HG02798 (cell line): Measurements from ENCODE around the gene ASGR1.
"Not testable (repeated sequence)": the region's sequence is repeated elsewhere in the genome, so short reads cannot be mapped to it uniquely, and the experiment has no call there.

Experiments
- ATAC-seq: cut with Tn5 transposase; IDR thresholded peaks from one replicate; pipeline ENCODE4 v1.9.1; 2021; ENCODE audit warnings: mild to moderate bottlenecking; ENCODE audit not compliant: unreplicated experiment, poor library complexity

The ASGR1 gene

GRCh38 chr17:7129311-7129710 is 49.9 kb downstream of the ASGR1 start:
- ATAC-seq, result no peak

GRCh38 chr17:7128160-7128559 is 51.0 kb downstream of the ASGR1 start:
- no peak for ATAC-seq

DNA sequence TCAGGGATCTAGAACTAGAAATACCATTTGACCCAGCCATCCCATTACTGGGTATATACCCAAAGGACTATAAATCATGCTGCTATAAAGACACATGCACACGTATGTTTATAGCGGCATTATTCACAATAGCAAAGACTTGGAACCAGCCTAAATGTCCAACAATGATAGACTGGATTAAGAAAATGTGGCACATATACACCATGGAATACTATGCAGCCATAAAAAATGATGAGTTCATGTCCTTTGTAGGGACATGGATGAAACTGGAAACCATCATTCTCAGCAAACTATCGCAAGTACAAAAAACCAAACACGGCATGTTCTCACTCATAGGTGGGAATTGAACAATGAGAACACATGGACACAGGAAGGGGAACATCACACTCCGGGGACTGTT is 51.7 kb downstream of the ASGR1 start:
- ATAC-seq, result not testable (repeated sequence)

DNA sequence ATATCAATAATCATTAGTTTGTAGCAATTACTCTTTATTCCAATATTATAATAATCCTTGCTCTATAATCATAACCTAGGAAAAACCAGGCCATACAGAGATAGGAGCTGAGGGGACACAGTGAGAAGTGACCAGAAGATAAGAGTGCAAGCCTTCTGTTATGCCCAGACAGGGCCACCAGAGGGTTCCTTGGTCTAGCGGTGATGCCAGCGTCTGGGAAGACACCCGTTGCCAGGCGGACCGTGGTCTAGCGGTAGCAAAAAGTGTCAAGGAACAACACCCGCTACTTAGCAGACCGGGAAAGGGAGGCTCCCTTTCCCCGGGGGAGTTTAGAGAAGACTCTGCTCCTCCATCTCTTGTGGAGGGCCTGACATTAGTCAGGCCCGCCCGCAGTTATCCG is 52.8 kb downstream of the ASGR1 start:
- ATAC-seq, result not testable (repeated sequence)

DNA sequence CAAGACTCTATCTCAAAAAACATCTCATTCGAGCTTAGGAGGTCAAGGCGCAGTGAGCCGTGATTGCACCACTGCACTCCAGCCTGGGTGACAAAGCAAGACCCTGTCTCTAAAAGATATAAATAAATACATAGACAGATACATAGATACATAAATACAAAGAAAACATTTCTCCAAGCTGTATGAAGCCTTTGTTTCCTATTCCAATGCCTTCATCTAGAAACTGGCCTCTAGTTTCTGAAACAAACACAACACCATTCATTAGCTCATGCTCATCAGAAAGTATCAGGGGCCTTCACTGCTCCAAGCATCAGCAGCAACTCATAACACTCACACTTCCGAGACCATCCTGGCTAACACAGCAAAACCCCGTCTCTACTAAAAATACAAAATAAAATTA is 54.2 kb downstream of the ASGR1 start:
- ATAC-seq, result no peak

GRCh38 chr17:7123844-7124243 is 55.3 kb downstream of the ASGR1 start:
- no peak for ATAC-seq
